ENCODE results near the gene USP11.
"Not testable (repeated sequence)": the region's sequence is repeated elsewhere in the genome, so short reads cannot be mapped to it uniquely, and the experiment has no call there.

GRCh38 chrX:47284616-47285015 lies 51.8 kb downstream of the USP11 start:
- TF ChIP-seq CTCF (IDR thresholded peaks at IDR 0.05) = peak in 1 of 6 experiments; percentile 16
- not testable (repeated sequence) for TF ChIP-seq POLR2A (IDR thresholded peaks at IDR 0.05)

All from upper lobe of left lung (tissue), 4 donors.